Measurements from ENCODE around the gene PTGS1. TPM values are rescaled to one million over a fixed set of nuclear protein-coding genes. Genes with fewer than 3 reads are reported as not detected.

The PTGS1 gene
- polyA plus RNA-seq, 1 of the 3 experiments (the other 2 are of a cell fraction) = 5.4 TPM

DNA sequence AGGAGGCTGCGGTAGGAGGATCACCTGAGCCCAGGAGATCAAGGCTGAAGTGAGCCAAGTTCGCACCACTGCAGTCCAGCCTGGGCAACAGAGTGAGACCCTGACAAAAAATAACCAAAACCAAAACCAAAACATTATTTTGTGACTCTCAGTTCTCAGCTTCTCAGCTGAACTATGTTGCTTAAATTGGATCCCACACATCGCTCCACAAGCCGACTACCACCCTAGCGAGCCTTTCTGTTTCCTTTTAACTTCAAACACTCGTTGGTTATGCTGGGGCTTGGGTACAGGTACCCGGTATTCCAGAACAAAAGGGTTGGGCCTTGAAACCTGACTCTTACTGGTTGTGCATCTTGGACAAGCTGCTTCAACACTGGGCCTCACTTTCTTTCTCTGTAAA is 3.8 kb upstream of the PTGS1 start:
- Histone ChIP-seq H3K9ac (no peak overlapping the region), H3K9me2 (no peaks in the 10 kb centered on the region), H3K79me2 (ENCODE audit: insufficient read depth) (no peaks in the 10 kb centered on the region), H3K9me3 (no peaks in the 10 kb centered on the region), H3K27ac (ENCODE audit: low read depth in 2 of 2, low read length in 1 of 2) (no peak overlapping the region), H3K4me3 (ENCODE audit: low read depth in 2 of 2, low read length in 1 of 2) (no peak overlapping the region), H3K27me3 (ENCODE audit: insufficient read depth) (no peaks in the 10 kb centered on the region), H3K4me1 (ENCODE audit: control insufficient read depth in 1 of 2, insufficient read depth in 2 of 2, low read depth in 1 of 2, low read length in 1 of 2) (peaks cover 0 to 5% of the 10 kb centered on the region in 2 experiments; a peak in 1 of 4 replicates), H2AFZ (ENCODE audit: low read depth) (no peak overlapping the region), H3K36me3 (replicated peaks in 1 of 2; ENCODE audit: control insufficient read depth in 1 of 2, insufficient read depth in 2 of 2, low read length in 1 of 2) (no peaks in the 10 kb centered on the region), H3F3A (replicated peaks; ENCODE audit: insufficient read depth) (no peaks in the 10 kb centered on the region), H3K4me2 (no peak overlapping the region), H4K20me1 (ENCODE audit: insufficient read depth) (no peaks in the 10 kb centered on the region)
- no peak for TF ChIP-seq NFIC (IDR thresholded peaks at IDR 0.05; ENCODE audit: borderline replicate concordance)
- TF ChIP-seq, protein P1, sequence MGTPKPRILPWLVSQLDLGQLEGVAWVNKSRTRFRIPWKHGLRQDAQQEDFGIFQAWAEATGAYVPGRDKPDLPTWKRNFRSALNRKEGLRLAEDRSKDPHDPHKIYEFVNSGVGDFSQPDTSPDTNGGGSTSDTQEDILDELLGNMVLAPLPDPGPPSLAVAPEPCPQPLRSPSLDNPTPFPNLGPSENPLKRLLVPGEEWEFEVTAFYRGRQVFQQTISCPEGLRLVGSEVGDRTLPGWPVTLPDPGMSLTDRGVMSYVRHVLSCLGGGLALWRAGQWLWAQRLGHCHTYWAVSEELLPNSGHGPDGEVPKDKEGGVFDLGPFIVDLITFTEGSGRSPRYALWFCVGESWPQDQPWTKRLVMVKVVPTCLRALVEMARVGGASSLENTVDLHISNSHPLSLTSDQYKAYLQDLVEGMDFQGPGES (IDR thresholded peaks at IDR 0.05; ENCODE audit: low read depth, low read length) = no peak
- TF ChIP-seq JUND (IDR thresholded peaks at IDR 0.05) = no peak
- TF ChIP-seq CHD2 (IDR thresholded peaks at IDR 0.05; ENCODE audit: low read length, partially characterized antibody) = no peak
- TF ChIP-seq GABPA (IDR thresholded peaks at IDR 0.05; ENCODE audit: low read depth) = no peak
- TF ChIP-seq NRF1 (IDR thresholded peaks at IDR 0.05; ENCODE audit: low read depth, low read length) = no peak
- TF ChIP-seq FOXJ3 (CRISPR knock-in tag; IDR thresholded peaks at IDR 0.05) = no peak
- no peak for DNase-seq
- ChIA-PET CTCF (interaction anchor here (1.8 to 3.8 kb wide), 3 partner anchors 17 to 444 kb away, joined by 6 to 25 read pairs (median 9); no protein-coding TSS in a partner anchor), POLR2A (no interaction called here)
- 91% methylated on average over 7 of the region's 7 CpGs for WGBS (ENCODE audit: low lambda C conversion rate)

DNA sequence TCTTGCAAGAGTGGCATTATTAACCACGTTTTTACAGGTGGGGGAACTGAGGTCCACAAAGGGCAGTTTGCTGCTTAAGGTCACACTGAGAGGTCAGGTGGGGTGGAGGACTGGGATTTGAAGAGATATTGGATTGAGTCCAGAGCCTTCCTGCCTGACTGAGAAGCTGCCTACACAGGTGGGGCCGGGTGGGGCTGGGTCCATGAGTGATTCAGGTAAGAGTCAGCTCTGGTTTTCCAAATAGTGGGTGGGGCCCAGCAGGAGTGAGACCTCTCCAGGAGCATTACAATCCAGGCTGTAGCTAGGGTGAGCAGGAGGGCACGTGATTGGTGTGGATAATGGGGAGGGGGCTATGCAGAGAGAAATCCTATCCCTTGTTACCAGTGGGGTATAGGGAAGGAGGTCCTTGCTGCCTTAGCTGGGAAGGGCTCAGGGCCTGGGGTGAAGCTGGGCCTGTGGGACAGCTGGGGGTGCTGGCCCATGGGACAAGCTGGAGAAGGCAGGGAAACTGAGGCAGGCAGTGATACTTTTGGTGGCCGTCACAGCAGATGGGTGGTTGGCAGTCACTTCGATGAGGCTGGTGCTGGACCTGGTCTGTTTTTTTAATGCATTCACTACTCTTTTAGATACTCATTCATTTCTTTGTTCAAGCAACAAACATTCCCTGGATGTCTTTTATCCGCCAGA is 2.9 kb upstream of the PTGS1 start:
- H3K27ac ChIP-seq (ENCODE audit: low read depth in 2 of 2, low read length in 1 of 2) = no peak overlapping the region
- H3K9me2 ChIP-seq = no peaks in the 10 kb centered on the region
- H3K9ac ChIP-seq = no peak overlapping the region
- CTCF ChIA-PET = interaction anchor here (1.1 to 3.8 kb wide), 4 partner anchors 17 to 443 kb away, joined by 3 to 25 read pairs (median 8); no protein-coding TSS in a partner anchor
- H3K79me2 ChIP-seq (ENCODE audit: insufficient read depth) = no peaks in the 10 kb centered on the region
- POLR2A ChIA-PET = no interaction called here
- H3F3A ChIP-seq (replicated peaks; ENCODE audit: insufficient read depth) = no peaks in the 10 kb centered on the region
- H3K4me1 ChIP-seq (ENCODE audit: control insufficient read depth in 1 of 2, insufficient read depth in 2 of 2, low read depth in 1 of 2, low read length in 1 of 2) = peaks cover 0 to 5% of the 10 kb centered on the region in 2 experiments; a peak in 1 of 4 replicates
- no peaks in the 10 kb centered on the region for H4K20me1 ChIP-seq (ENCODE audit: insufficient read depth)
- no peaks in the 10 kb centered on the region for H3K36me3 ChIP-seq (replicated peaks in 1 of 2; ENCODE audit: control insufficient read depth in 1 of 2, insufficient read depth in 2 of 2, low read length in 1 of 2)
- no peak overlapping the region for H3K4me2 ChIP-seq
- H3K27me3 ChIP-seq (ENCODE audit: insufficient read depth) = no peaks in the 10 kb centered on the region
- no peak overlapping the region for H3K4me3 ChIP-seq (ENCODE audit: low read depth in 2 of 2, low read length in 1 of 2)
- H2AFZ ChIP-seq (ENCODE audit: low read depth) = no peak overlapping the region
- TF ChIP-seq, protein P2, sequence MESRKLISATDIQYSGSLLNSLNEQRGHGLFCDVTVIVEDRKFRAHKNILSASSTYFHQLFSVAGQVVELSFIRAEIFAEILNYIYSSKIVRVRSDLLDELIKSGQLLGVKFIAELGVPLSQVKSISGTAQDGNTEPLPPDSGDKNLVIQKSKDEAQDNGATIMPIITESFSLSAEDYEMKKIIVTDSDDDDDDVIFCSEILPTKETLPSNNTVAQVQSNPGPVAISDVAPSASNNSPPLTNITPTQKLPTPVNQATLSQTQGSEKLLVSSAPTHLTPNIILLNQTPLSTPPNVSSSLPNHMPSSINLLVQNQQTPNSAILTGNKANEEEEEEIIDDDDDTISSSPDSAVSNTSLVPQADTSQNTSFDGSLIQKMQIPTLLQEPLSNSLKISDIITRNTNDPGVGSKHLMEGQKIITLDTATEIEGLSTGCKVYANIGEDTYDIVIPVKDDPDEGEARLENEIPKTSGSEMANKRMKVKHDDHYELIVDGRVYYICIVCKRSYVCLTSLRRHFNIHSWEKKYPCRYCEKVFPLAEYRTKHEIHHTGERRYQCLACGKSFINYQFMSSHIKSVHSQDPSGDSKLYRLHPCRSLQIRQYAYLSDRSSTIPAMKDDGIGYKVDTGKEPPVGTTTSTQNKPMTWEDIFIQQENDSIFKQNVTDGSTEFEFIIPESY (IDR thresholded peaks at IDR 0.05; ENCODE audit: borderline replicate concordance, low read depth) = no peak
- 75% methylated on average over 6 of the region's 6 CpGs for WGBS (ENCODE audit: low lambda C conversion rate)
- no peak for DNase-seq
- no peaks in the 10 kb centered on the region for H3K9me3 ChIP-seq
